ENCODE measurements around the gene PANK2. TPM values are rescaled to one million over a fixed set of nuclear protein-coding genes. Genes with fewer than 3 reads are reported as not detected.

PANK2 gene
- total RNA-seq, 1 donor from 2014 or later: 55.3 TPM

DNA sequence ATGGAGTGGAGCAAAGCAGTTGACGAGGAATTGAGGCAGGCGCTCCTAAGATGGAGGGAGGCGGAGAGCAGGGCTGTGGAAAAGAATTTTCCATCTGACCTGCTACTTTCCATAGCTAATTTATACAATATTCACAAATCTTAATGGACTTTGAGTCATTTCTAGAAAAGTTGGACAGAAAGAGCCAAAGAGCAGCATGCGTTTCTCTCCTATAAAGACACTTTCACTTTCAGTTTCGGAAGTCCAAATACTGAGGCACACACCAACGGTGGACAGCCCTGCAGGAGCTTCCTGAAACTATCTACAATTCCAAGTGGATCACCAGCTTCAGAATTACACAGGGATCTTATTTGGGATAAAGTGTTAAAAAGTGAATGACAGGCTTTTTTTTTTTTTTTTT is 43.5 kb downstream of the PANK2 start:
- H3K4me3 Mint-ChIP-seq: no peak overlapping the region
- peak overlapping the region; percentile 50 for H3K27ac Mint-ChIP-seq
- TF ChIP-seq, protein P1, sequence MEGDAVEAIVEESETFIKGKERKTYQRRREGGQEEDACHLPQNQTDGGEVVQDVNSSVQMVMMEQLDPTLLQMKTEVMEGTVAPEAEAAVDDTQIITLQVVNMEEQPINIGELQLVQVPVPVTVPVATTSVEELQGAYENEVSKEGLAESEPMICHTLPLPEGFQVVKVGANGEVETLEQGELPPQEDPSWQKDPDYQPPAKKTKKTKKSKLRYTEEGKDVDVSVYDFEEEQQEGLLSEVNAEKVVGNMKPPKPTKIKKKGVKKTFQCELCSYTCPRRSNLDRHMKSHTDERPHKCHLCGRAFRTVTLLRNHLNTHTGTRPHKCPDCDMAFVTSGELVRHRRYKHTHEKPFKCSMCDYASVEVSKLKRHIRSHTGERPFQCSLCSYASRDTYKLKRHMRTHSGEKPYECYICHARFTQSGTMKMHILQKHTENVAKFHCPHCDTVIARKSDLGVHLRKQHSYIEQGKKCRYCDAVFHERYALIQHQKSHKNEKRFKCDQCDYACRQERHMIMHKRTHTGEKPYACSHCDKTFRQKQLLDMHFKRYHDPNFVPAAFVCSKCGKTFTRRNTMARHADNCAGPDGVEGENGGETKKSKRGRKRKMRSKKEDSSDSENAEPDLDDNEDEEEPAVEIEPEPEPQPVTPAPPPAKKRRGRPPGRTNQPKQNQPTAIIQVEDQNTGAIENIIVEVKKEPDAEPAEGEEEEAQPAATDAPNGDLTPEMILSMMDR (conservative IDR thresholded peaks at IDR 0.05): no peak
- no peaks in the 10 kb centered on the region for H3K27me3 Mint-ChIP-seq
- H3K4me1 Mint-ChIP-seq (ENCODE audit: unreplicated experiment): peaks cover 22% of the 10 kb centered on the region
- no peak for DNase-seq (ENCODE audit: extremely low spot score, unreplicated experiment)
- no peaks in the 10 kb centered on the region for H3K9me3 Mint-ChIP-seq
- peaks cover 17% of the 10 kb centered on the region for H3K36me3 Mint-ChIP-seq

DNA sequence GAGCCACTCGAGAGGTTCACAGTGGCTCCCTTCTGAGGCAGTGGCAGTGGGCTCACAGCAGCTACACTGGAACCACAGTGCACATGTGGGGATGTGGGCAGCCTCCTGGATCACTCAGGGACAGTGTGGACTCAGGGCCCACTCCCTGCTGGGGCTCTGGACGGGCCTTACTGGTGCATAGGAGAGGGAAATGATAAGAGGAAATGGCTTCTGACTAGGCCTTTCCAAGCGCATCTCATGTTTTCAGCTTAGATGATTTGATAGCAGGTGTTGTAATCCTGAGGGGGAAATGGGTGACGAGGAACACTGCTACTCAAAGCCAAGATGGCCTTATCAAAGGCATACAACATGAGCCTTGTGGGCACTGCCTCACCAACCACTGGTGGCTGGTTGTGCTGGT is 44.0 kb downstream of the PANK2 start:
- TF ChIP-seq, protein P1 (conservative IDR thresholded peaks at IDR 0.05): no peak
- H3K4me1 Mint-ChIP-seq (ENCODE audit: unreplicated experiment): peaks cover 18% of the 10 kb centered on the region
- no peaks in the 10 kb centered on the region for H3K9me3 Mint-ChIP-seq
- DNase-seq (ENCODE audit: extremely low spot score, unreplicated experiment): no peak
- H3K36me3 Mint-ChIP-seq: peaks cover 15% of the 10 kb centered on the region
- H3K27ac Mint-ChIP-seq: no peak overlapping the region
- no peaks in the 10 kb centered on the region for H3K27me3 Mint-ChIP-seq
- H3K4me3 Mint-ChIP-seq: no peak overlapping the region

DNA sequence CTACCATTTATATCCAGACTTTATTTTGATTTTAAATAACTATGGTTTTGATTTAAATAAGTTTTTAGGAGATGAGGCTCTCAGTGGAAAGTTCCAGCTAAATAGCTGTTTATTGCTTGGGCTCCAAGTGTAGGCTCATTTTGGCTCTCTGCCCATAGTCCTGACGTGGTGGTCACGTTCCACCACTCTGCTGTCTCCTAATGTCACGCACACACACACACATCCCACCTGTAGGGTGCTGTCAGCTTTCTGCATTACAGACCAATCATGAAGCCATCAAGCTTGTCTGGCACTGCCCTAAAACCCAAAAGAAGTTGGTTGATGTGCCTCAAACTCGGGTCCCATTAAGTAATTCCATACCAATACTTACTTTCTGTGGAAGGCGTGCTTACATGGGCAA is 45.4 kb downstream of the PANK2 start:
- TF ChIP-seq, protein P1 (conservative IDR thresholded peaks at IDR 0.05): no peak
- Mint-ChIP-seq H3K4me1 (ENCODE audit: unreplicated experiment) (peaks cover 16% of the 10 kb centered on the region), H3K27ac (no peak overlapping the region), H3K36me3 (peaks cover 19% of the 10 kb centered on the region), H3K27me3 (no peaks in the 10 kb centered on the region), H3K4me3 (no peak overlapping the region), H3K9me3 (no peaks in the 10 kb centered on the region)
- no peak for DNase-seq (ENCODE audit: extremely low spot score, unreplicated experiment)

DNA sequence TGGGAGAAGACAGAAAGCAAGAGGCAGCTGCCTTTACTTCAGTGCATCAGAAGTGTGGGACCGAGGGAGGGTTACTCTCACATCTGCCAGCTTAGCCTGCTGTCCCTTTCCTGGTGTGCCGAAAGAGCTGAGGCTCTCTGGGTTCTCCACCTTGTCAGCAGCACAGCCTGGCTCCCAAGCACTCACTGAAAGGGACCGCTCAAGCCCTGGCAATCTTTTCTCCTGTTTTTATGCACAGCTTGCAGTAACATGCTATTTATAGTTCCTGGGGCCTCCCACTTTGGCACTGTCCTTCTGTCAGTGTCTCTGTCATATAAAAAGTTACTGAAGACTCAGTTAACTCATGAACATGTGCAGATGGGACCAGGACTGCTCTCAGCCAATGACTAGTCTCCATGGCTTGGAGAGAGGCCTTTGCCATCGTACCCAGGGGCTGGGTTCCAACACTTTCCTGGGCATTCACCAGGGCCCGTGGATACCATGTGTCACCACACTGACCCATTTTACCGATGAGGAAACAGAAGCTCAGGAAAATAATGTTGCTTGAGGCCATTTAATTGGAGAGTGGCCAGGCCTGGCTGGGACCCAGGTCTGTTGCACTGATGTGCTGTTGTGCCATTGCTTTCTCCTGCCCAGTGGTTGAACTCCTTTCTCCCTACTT is 46.2 kb downstream of the PANK2 start:
- no peak overlapping the region for H3K27ac Mint-ChIP-seq
- peaks cover 21% of the 10 kb centered on the region for H3K36me3 Mint-ChIP-seq
- H3K9me3 Mint-ChIP-seq: no peaks in the 10 kb centered on the region
- no peaks in the 10 kb centered on the region for H3K27me3 Mint-ChIP-seq
- H3K4me3 Mint-ChIP-seq: no peak overlapping the region
- DNase-seq (ENCODE audit: extremely low spot score, unreplicated experiment): no peak
- H3K4me1 Mint-ChIP-seq (ENCODE audit: unreplicated experiment): peaks cover 10% of the 10 kb centered on the region
- TF ChIP-seq, protein P1 (conservative IDR thresholded peaks at IDR 0.05): no peak

DNA sequence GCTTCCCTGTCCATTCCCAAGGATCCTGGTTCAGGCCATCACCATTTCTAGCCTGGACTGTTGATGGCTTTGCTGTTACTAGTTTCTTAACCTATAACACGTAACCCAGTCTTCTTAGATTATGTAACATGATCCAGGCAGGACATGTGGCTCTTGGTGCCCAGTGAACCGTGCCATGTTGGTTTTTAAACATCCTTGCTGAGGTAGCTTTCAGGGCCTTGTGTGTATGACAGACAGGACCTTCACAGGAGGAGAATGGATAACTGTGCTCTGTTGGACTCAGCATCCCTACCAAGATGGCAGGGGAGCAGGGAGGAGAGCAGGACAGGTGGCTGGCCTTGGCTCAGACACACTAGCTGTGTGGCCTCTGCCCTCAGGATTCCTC is 46.8 kb downstream of the PANK2 start:
- no peak for DNase-seq (ENCODE audit: extremely low spot score, unreplicated experiment)
- TF ChIP-seq, protein P1 (conservative IDR thresholded peaks at IDR 0.05): no peak
- peaks cover 5% of the 10 kb centered on the region for H3K4me1 Mint-ChIP-seq (ENCODE audit: unreplicated experiment)
- H3K4me3 Mint-ChIP-seq: no peak overlapping the region
- H3K27ac Mint-ChIP-seq: no peak overlapping the region
- no peaks in the 10 kb centered on the region for H3K27me3 Mint-ChIP-seq
- H3K36me3 Mint-ChIP-seq: peaks cover 25% of the 10 kb centered on the region
- H3K9me3 Mint-ChIP-seq: no peaks in the 10 kb centered on the region

Data from type B pancreatic cell (in vitro differentiated cells).